HG03521 (cell line): ENCODE measurements around the gene ARHGAP5.

ENCODE experiments used
- ATAC-seq: cut with Tn5 transposase; IDR thresholded peaks from one replicate; pipeline ENCODE4 v1.9.1; 2021; ENCODE audit warnings: mild to moderate bottlenecking, moderate library complexity; ENCODE audit not compliant: unreplicated experiment

Gene ARHGAP5

GRCh38 chr14:32206552-32206951 is 129.4 kb downstream of the ARHGAP5 start:
- ATAC-seq: no peak

- ATAC-seq: no peak
Measured at GRCh38 chr14:32208490-32208889, 131.4 kb downstream of the ARHGAP5 start.
